NCI-H2107 treated with DMSO at 0.1 percent for 48 hours (cell line): ENCODE measurements around the gene AGRP.
"Not testable (repeated sequence)": the region's sequence is repeated elsewhere in the genome, so short reads cannot be mapped to it uniquely, and the experiment has no call there.

Source experiments
- DNase-seq: peaks from one replicate; lab custom pipeline; 2025; ENCODE audit not compliant: unreplicated experiment; lab: John Stamatoyannopoulos, UW

AGRP gene

GRCh38 chr16:67483150-67483549 is at the start of gene AGRP:
Gene AGRP, minus strand, starts transcription at chr16:67483547. Its CDS starts 149 bp downstream, at chr16:67483398.
- no peak for DNase-seq

- DNase-seq: no peak
Measured at GRCh38 chr16:67531247-67531646, 47.9 kb upstream of the AGRP start.

GRCh38 chr16:67530013-67530939 is 46.9 kb upstream of the AGRP start:
- DNase-seq: no peak

- DNase-seq: no peak
Measured at GRCh38 chr16:67529582-67530012, 46.2 kb upstream of the AGRP start.

GRCh38 chr16:67528870-67529581 is 45.7 kb upstream of the AGRP start:
- DNase-seq: no peak

- DNase-seq: no peak
Measured at GRCh38 chr16:67528222-67528869, 45.0 kb upstream of the AGRP start, which contains the start of gene RIPOR1. Gene RIPOR1, plus strand, starts transcription at chr16:67528829. Its CDS starts 9,618 bp downstream, at chr16:67538447.

GRCh38 chr16:67526149-67526791 is 42.9 kb upstream of the AGRP start:
- no peak for DNase-seq

- no peak for DNase-seq
Measured at GRCh38 chr16:67525176-67525860, 42.0 kb upstream of the AGRP start.

- peak; percentile 78 for DNase-seq
Measured at GRCh38 chr16:67521095-67521804, 37.9 kb upstream of the AGRP start.

GRCh38 chr16:67519242-67519641 is 35.9 kb upstream of the AGRP start:
- DNase-seq: no peak

- DNase-seq: no peak
Measured at GRCh38 chr16:67518676-67519075, 35.3 kb upstream of the AGRP start.

- no peak for DNase-seq
Measured at GRCh38 chr16:67517661-67518423, 34.5 kb upstream of the AGRP start.

- no peak for DNase-seq
Measured at GRCh38 chr16:67517155-67517445, 33.8 kb upstream of the AGRP start.

- DNase-seq: no peak
Measured at GRCh38 chr16:67516296-67517154, 33.2 kb upstream of the AGRP start.

GRCh38 chr16:67514382-67514828 is 31.1 kb upstream of the AGRP start:
- DNase-seq: no peak

GRCh38 chr16:67513892-67514291 is 30.5 kb upstream of the AGRP start:
- DNase-seq: not testable (repeated sequence)

GRCh38 chr16:67509016-67509415 is 25.7 kb upstream of the AGRP start:
- no peak for DNase-seq

- DNase-seq: no peak
Measured at GRCh38 chr16:67506468-67506867, 23.1 kb upstream of the AGRP start.
